WTC11 (cell line): ENCODE results near the gene TMEM144. TPM values are rescaled to one million over a fixed set of nuclear protein-coding genes. Genes with fewer than 3 reads are reported as not detected.

Source experiments
- ATAC-seq: fragments of 200-7000 bp; cut with Tn5 transposase; 2 replicates; pipeline ENCODE4 v1.10.0; 2021; ENCODE audit warnings: mild to moderate bottlenecking, moderate library complexity
- CTCF ChIA-PET: fragments of 300-600 bp; sonication (Branson Sonifier 250); formaldehyde crosslinking; loops from one replicate; lab custom pipeline; 2021; ENCODE audit warnings: antibody characterized with exemption; lab: Charles Lee
- POLR2A ChIA-PET: fragments of 350-600 bp; sonication (Branson Sonifier 250); formaldehyde crosslinking; loops from one replicate; lab custom pipeline; 2021; ENCODE audit warnings: antibody characterized with exemption; lab: Charles Lee
- DNase-seq: peaks from one replicate; pipeline ENCODE4 v3.0.0; 2021; ENCODE audit warnings: low spot score
- H3K27ac Mint-ChIP-seq: 2 replicates; pipeline ENCODE4 v1.8.0; 2021; ENCODE audit warnings: mixed read lengths
- H3K27me3 Mint-ChIP-seq: 2 replicates; pipeline ENCODE4 v1.8.0; 2021; ENCODE audit warnings: low read depth, mild to moderate bottlenecking, moderate library complexity, mixed read lengths
- H3K36me3 Mint-ChIP-seq: 2 replicates; pipeline ENCODE4 v1.8.0; 2021; ENCODE audit warnings: mixed read lengths
- H3K4me1 Mint-ChIP-seq: 2 replicates; pipeline ENCODE4 v1.8.0; 2022; ENCODE audit warnings: mixed read lengths
- H3K4me3 Mint-ChIP-seq: 2 replicates; pipeline ENCODE4 v1.8.0; 2021; ENCODE audit warnings: mild to moderate bottlenecking, moderate library complexity, mixed read lengths
- H3K9me3 Mint-ChIP-seq: 2 replicates; pipeline ENCODE4 v1.8.0; 2021; ENCODE audit warnings: mixed read lengths
- CBFB ChIP-seq: sonication (generic); formaldehyde crosslinking; IDR thresholded peaks from 2 replicates; pipeline ENCODE4 v1.8.1; 2022; ENCODE audit warnings: mild to moderate bottlenecking, low read depth, missing genetic modification reagents
- HMGA2 ChIP-seq: fragments of 250-450 bp; sonication (Bioruptor Pico); IDR thresholded peaks from 2 replicates; pipeline ENCODE4 v1.4.0; 2021; ENCODE audit warnings: mild to moderate bottlenecking, moderate library complexity
- MYBL2 ChIP-seq: sonication (generic); formaldehyde crosslinking; IDR thresholded peaks from 2 replicates; pipeline ENCODE4 v1.8.1; 2023; ENCODE audit warnings: mild to moderate bottlenecking, moderate library complexity, missing genetic modification reagents
- NFE2L1 ChIP-seq: sonication (generic); formaldehyde crosslinking; IDR thresholded peaks from 2 replicates; pipeline ENCODE4 v1.8.1; 2023; ENCODE audit warnings: missing genetic modification reagents
- NR1H2 ChIP-seq: sonication (generic); formaldehyde crosslinking; IDR thresholded peaks from 2 replicates; pipeline ENCODE4 v1.9.0; 2021; ENCODE audit warnings: mild to moderate bottlenecking, moderate library complexity, missing genetic modification reagents
- NR3C1 ChIP-seq: sonication (generic); formaldehyde crosslinking; conservative IDR thresholded peaks from 2 replicates; pipeline ENCODE4 v1.8.1; 2023; ENCODE audit warnings: low read depth, mild to moderate bottlenecking, missing genetic modification reagents
- PRRX2 ChIP-seq: fragments of 250-450 bp; sonication (Bioruptor Pico); IDR thresholded peaks from 2 replicates; pipeline ENCODE4 v1.8.0; 2021; ENCODE audit warnings: mild to moderate bottlenecking
- ZNF396 ChIP-seq: fragments of 250-450 bp; sonication (Bioruptor Pico); IDR thresholded peaks from 2 replicates; pipeline ENCODE4 v1.8.0; 2021; ENCODE audit warnings: mild to moderate bottlenecking, moderate library complexity, borderline replicate concordance
- ZNF423 ChIP-seq: fragments of 250-450 bp; sonication (Bioruptor Pico); IDR thresholded peaks from 2 replicates; pipeline ENCODE4 v2.1.2; 2022; ENCODE audit warnings: mild to moderate bottlenecking, moderate library complexity
- total RNA-seq: library from RNA; stranded (reverse); gene quantifications from 3 replicates; pipeline ENCODE4 v1.2.3, GENCODE V29; 2021
- TF ChIP-seq, protein P1 (sequence below): sonication (generic); formaldehyde crosslinking; conservative IDR thresholded peaks from 2 replicates; pipeline ENCODE4 v1.8.1; 2023; ENCODE audit warnings: mild to moderate bottlenecking, low read depth, missing genetic modification reagents, moderate library complexity
- TF ChIP-seq, protein P2 (sequence below): sonication (generic); formaldehyde crosslinking; IDR thresholded peaks from 2 replicates; pipeline ENCODE4 v1.8.1; 2023; ENCODE audit warnings: mild to moderate bottlenecking, missing genetic modification reagents
- TF ChIP-seq, protein P3 (sequence below): sonication (generic); formaldehyde crosslinking; IDR thresholded peaks from 2 replicates; pipeline ENCODE4 v1.8.1; 2023; ENCODE audit warnings: mild to moderate bottlenecking, missing genetic modification reagents, moderate library complexity
- TF ChIP-seq, protein P4 (sequence below): sonication (generic); formaldehyde crosslinking; IDR thresholded peaks from 2 replicates; pipeline ENCODE4 v1.8.0; 2022; ENCODE audit warnings: mild to moderate bottlenecking, missing genetic modification reagents
- TF ChIP-seq, protein P5 (sequence below): sonication (generic); formaldehyde crosslinking; IDR thresholded peaks from 2 replicates; pipeline ENCODE4 v1.8.1; 2023; ENCODE audit warnings: mild to moderate bottlenecking, missing genetic modification reagents, borderline replicate concordance
- TF ChIP-seq, protein P6 (sequence below): fragments of 200-600 bp; IDR thresholded peaks from 2 replicates; pipeline ENCODE4 v1.8.0; 2022; ENCODE audit warnings: antibody characterized with exemption
- TF ChIP-seq, protein P7 (sequence below): sonication (generic); formaldehyde crosslinking; IDR thresholded peaks from 2 replicates; pipeline ENCODE4 v1.8.0; 2023; ENCODE audit warnings: mild to moderate bottlenecking, missing genetic modification reagents
- TF ChIP-seq, protein P8 (sequence below): sonication (generic); formaldehyde crosslinking; IDR thresholded peaks from 2 replicates; pipeline ENCODE4 v1.8.0; 2022; ENCODE audit warnings: mild to moderate bottlenecking, missing genetic modification reagents

Gene TMEM144
- total RNA-seq, 1 experiment from 2014 or later, result 3.8 TPM

DNA sequence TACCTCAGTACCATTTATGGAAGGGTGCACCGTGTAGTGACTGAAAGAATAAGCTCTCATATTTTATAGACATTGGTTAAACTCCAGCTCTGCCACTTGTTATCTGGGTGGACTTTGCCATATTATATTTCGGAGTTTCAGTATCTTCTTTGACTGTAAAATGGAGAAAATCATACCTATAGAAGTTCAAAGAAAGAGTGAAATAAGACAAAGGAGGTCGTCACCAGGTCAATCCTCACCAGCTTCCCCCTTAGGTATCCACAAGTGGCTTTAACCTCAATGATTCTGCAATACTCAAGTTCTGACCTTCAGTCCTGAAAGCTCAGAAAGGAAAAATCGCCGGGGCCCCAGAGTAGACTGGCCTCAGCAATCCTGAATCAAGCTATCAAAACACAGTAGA lies 64.3 kb downstream of the TMEM144 start:
- TF ChIP-seq, protein P1, sequence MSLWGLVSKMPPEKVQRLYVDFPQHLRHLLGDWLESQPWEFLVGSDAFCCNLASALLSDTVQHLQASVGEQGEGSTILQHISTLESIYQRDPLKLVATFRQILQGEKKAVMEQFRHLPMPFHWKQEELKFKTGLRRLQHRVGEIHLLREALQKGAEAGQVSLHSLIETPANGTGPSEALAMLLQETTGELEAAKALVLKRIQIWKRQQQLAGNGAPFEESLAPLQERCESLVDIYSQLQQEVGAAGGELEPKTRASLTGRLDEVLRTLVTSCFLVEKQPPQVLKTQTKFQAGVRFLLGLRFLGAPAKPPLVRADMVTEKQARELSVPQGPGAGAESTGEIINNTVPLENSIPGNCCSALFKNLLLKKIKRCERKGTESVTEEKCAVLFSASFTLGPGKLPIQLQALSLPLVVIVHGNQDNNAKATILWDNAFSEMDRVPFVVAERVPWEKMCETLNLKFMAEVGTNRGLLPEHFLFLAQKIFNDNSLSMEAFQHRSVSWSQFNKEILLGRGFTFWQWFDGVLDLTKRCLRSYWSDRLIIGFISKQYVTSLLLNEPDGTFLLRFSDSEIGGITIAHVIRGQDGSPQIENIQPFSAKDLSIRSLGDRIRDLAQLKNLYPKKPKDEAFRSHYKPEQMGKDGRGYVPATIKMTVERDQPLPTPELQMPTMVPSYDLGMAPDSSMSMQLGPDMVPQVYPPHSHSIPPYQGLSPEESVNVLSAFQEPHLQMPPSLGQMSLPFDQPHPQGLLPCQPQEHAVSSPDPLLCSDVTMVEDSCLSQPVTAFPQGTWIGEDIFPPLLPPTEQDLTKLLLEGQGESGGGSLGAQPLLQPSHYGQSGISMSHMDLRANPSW (CRISPR knock-in tag), result no peak
- TF ChIP-seq, protein P2, sequence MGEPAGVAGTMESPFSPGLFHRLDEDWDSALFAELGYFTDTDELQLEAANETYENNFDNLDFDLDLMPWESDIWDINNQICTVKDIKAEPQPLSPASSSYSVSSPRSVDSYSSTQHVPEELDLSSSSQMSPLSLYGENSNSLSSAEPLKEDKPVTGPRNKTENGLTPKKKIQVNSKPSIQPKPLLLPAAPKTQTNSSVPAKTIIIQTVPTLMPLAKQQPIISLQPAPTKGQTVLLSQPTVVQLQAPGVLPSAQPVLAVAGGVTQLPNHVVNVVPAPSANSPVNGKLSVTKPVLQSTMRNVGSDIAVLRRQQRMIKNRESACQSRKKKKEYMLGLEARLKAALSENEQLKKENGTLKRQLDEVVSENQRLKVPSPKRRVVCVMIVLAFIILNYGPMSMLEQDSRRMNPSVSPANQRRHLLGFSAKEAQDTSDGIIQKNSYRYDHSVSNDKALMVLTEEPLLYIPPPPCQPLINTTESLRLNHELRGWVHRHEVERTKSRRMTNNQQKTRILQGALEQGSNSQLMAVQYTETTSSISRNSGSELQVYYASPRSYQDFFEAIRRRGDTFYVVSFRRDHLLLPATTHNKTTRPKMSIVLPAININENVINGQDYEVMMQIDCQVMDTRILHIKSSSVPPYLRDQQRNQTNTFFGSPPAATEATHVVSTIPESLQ (CRISPR knock-in tag), result no peak
- TF ChIP-seq ZNF423 (CRISPR knock-in tag) (no peak), NFE2L1 (CRISPR knock-in tag) (no peak), HMGA2 (CRISPR knock-in tag) (no peak), NR3C1 (no peak), PRRX2 (CRISPR knock-in tag) (no peak), NR1H2 (no peak), MYBL2 (CRISPR knock-in tag) (no peak), ZNF396 (no peak), CBFB (CRISPR knock-in tag) (no peak)
- TF ChIP-seq, protein P3, sequence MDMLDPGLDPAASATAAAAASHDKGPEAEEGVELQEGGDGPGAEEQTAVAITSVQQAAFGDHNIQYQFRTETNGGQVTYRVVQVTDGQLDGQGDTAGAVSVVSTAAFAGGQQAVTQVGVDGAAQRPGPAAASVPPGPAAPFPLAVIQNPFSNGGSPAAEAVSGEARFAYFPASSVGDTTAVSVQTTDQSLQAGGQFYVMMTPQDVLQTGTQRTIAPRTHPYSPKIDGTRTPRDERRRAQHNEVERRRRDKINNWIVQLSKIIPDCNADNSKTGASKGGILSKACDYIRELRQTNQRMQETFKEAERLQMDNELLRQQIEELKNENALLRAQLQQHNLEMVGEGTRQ, result no peak
- TF ChIP-seq, protein P4, sequence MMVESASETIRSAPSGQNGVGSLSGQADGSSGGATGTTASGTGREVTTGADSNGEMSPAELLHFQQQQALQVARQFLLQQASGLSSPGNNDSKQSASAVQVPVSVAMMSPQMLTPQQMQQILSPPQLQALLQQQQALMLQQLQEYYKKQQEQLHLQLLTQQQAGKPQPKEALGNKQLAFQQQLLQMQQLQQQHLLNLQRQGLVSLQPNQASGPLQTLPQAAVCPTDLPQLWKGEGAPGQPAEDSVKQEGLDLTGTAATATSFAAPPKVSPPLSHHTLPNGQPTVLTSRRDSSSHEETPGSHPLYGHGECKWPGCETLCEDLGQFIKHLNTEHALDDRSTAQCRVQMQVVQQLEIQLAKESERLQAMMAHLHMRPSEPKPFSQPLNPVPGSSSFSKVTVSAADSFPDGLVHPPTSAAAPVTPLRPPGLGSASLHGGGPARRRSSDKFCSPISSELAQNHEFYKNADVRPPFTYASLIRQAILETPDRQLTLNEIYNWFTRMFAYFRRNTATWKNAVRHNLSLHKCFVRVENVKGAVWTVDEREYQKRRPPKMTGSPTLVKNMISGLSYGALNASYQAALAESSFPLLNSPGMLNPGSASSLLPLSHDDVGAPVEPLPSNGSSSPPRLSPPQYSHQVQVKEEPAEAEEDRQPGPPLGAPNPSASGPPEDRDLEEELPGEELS, result no peak
- TF ChIP-seq, protein P5, sequence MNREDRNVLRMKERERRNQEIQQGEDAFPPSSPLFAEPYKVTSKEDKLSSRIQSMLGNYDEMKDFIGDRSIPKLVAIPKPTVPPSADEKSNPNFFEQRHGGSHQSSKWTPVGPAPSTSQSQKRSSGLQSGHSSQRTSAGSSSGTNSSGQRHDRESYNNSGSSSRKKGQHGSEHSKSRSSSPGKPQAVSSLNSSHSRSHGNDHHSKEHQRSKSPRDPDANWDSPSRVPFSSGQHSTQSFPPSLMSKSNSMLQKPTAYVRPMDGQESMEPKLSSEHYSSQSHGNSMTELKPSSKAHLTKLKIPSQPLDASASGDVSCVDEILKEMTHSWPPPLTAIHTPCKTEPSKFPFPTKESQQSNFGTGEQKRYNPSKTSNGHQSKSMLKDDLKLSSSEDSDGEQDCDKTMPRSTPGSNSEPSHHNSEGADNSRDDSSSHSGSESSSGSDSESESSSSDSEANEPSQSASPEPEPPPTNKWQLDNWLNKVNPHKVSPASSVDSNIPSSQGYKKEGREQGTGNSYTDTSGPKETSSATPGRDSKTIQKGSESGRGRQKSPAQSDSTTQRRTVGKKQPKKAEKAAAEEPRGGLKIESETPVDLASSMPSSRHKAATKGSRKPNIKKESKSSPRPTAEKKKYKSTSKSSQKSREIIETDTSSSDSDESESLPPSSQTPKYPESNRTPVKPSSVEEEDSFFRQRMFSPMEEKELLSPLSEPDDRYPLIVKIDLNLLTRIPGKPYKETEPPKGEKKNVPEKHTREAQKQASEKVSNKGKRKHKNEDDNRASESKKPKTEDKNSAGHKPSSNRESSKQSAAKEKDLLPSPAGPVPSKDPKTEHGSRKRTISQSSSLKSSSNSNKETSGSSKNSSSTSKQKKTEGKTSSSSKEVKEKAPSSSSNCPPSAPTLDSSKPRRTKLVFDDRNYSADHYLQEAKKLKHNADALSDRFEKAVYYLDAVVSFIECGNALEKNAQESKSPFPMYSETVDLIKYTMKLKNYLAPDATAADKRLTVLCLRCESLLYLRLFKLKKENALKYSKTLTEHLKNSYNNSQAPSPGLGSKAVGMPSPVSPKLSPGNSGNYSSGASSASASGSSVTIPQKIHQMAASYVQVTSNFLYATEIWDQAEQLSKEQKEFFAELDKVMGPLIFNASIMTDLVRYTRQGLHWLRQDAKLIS (CRISPR knock-in tag), result no peak
- TF ChIP-seq, protein P6, sequence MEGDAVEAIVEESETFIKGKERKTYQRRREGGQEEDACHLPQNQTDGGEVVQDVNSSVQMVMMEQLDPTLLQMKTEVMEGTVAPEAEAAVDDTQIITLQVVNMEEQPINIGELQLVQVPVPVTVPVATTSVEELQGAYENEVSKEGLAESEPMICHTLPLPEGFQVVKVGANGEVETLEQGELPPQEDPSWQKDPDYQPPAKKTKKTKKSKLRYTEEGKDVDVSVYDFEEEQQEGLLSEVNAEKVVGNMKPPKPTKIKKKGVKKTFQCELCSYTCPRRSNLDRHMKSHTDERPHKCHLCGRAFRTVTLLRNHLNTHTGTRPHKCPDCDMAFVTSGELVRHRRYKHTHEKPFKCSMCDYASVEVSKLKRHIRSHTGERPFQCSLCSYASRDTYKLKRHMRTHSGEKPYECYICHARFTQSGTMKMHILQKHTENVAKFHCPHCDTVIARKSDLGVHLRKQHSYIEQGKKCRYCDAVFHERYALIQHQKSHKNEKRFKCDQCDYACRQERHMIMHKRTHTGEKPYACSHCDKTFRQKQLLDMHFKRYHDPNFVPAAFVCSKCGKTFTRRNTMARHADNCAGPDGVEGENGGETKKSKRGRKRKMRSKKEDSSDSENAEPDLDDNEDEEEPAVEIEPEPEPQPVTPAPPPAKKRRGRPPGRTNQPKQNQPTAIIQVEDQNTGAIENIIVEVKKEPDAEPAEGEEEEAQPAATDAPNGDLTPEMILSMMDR, result no peak
- TF ChIP-seq, protein P7, sequence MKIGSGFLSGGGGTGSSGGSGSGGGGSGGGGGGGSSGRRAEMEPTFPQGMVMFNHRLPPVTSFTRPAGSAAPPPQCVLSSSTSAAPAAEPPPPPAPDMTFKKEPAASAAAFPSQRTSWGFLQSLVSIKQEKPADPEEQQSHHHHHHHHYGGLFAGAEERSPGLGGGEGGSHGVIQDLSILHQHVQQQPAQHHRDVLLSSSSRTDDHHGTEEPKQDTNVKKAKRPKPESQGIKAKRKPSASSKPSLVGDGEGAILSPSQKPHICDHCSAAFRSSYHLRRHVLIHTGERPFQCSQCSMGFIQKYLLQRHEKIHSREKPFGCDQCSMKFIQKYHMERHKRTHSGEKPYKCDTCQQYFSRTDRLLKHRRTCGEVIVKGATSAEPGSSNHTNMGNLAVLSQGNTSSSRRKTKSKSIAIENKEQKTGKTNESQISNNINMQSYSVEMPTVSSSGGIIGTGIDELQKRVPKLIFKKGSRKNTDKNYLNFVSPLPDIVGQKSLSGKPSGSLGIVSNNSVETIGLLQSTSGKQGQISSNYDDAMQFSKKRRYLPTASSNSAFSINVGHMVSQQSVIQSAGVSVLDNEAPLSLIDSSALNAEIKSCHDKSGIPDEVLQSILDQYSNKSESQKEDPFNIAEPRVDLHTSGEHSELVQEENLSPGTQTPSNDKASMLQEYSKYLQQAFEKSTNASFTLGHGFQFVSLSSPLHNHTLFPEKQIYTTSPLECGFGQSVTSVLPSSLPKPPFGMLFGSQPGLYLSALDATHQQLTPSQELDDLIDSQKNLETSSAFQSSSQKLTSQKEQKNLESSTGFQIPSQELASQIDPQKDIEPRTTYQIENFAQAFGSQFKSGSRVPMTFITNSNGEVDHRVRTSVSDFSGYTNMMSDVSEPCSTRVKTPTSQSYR (CRISPR knock-in tag), result no peak
- TF ChIP-seq, protein P8, sequence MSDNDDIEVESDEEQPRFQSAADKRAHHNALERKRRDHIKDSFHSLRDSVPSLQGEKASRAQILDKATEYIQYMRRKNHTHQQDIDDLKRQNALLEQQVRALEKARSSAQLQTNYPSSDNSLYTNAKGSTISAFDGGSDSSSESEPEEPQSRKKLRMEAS (CRISPR knock-in tag), result no peak
- no peak overlapping the region for H3K27ac Mint-ChIP-seq
- H3K9me3 Mint-ChIP-seq, result no peaks in the 10 kb centered on the region
- no peak for ATAC-seq
- H3K36me3 Mint-ChIP-seq, result no peaks in the 10 kb centered on the region
- H3K4me1 Mint-ChIP-seq, result peaks cover 13% of the 10 kb centered on the region
- ChIA-PET CTCF (no interaction called here), POLR2A (no interaction called here)
- H3K27me3 Mint-ChIP-seq, result no peaks in the 10 kb centered on the region
- no peak for DNase-seq
- no peak overlapping the region for H3K4me3 Mint-ChIP-seq
